Posterior cingulate gyrus (tissue), 11 donors: Measurements from ENCODE around the gene PRDM16.
"Not testable (repeated sequence)": the region's sequence is repeated elsewhere in the genome, so short reads cannot be mapped to it uniquely, and the experiment has no call there.

Experiments
- DNase-seq, 10 donors: peaks; one replicate each; pipeline versions ENCODE4 v3.0.0 to v3.0.0-alpha.2; 2020 to 2021; ENCODE audit warnings: mixed read lengths in 3 of 10
- intact Hi-C: fragments of 100-400 bp; cut with DNase I; formaldehyde crosslinking; loops from one replicate; pipeline ENCODE4 v1.15.1; 2023

Gene PRDM16

DNA sequence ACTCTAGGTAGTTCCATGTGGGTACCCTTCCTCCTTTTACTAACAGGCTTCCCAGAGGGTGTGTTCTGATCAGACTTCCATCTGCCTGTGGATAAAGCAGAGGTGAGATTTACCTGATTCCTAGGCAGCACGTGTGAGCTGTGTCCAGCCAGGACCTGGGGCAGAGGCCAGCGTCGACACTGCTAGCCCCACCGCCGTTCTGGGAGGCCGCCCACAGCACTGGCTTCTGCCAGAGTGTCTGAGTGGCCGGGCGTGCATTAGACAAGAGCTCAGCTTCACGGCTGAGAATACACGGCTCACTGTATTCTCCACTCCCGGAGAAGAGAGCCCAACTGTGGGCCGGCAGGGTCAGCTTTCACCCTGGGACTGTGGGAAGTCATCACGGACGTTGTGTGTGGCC is 82.5 kb downstream of the PRDM16 start:
- DNase-seq = no peak
- intact Hi-C loops = no loop called here

DNA sequence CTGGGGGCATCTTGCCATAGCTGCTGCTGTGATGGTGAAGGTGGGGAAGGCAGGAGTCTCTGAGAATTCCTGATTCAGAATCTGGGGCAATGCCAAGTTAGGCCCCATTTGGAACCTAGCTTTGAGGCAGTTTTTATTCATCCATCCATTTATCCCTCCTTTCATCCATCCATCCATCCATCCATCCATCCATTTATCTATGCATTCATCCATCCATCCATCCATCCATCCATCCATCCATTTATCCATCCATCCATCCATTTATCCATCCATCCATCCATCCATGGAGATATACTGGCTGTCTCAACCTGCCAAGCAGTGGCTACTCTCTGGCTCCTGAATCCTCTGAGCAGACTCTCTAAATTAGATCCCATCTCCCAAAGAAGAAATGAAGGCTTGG is 83.1 kb downstream of the PRDM16 start:
- intact Hi-C loops = no loop called here
- DNase-seq = no peak

DNA sequence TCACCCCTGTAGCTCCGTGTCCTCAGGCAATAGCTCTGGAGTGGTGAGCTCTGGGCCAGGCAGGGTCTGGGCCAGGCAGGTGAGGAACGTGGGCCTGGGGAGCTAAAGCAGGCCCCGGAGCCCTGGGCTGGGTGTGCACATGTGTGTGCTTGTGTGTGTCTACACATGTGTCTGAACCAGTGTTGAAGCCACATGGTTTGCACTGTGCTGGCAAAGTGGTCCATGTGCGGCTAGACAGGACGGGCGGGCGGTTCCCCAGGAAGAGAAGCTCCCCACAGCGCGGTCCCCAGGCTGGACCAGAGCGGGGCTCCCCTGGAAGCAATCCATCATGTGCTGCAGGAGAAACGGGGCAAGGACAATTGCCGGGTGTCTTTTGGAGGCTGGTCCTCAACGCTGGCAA is 84.2 kb downstream of the PRDM16 start:
- no peak for DNase-seq
- intact Hi-C loops = no loop called here

DNA sequence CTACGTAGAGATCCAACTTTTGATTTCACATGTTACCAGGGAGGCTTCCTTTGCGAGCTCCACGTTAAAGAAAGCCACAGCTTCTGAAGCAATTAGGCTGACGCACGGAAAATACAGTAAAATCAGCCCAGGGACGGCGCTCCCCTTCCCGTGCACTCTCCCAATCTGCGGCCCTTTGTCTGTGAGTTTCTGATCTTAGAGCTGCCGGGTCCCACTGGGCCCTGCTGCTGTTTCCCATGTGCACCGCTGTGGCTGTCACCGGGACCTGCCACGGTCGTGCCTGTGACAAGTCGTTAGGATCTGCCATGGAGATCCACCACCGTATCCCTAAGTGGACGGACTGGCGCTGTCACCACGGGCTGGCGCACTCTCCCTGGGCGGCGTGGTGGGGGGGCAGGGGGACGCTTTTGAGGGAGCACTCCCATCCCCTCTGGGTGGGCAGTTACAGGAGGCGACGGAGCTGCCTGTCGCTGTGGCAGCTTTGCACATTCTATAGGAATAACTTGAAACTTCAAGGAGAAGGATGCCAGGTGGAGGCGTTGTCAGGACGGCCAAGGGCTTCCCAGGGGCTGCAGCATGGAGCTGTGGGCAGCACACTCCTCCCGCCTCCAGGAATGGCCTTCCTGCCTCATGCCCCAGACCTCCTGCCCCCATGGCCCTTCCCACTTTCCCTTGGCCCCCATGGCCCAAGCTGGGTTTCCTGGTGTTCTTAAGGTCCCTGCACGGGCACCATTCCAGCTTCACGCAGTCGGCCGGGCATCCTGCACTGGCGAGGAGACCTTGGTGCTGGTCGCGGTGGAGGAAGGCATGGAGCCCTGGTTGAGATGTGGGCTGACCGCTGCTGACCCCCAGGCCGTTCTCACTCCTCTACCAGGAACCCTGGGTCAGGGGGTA is 85.1 kb downstream of the PRDM16 start:
- no peak for DNase-seq
- intact Hi-C loops = no loop called here

DNA sequence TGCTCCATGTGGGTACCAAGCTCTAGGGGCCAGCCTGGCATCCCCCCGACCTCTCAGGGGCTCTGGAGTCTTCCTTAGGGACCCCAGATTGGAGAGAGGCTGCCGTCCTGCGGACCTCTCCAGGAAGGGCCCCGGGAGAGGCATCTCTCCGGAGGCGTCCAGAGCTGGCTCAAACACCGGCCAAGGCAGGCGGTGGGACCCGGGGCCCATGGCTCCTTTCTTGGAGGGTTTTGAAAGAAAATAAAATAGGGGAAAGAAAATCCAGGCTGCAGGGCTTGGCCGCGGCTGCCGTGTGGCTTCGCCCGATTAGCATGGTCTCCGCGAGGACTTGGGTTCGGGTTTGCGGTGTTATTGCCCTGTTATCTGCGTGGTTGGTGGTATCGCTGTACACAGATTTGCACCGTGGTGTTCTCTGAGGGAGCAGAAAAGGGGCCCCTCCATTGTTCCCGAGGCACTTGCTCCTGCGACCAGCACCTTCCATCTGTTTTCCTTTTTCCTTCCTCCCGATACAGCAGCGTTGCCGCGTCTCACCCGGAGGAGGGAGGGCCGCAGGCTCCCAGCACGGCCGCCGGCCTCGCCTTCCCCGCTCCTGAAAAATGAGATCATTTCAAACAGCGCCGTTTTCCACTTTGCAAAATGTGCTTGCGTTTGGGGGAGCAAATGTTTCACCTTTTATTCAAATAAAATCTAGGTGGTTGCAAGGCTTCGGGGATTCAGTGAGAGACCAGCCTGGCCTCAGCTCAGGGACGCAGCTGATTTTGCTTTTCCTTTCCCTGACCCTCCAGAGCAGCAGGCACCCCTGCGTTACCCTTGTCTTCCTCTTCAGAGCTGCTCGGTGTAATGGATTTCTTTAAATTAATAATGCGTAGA is 86.3 kb downstream of the PRDM16 start:
- no peak for DNase-seq
- intact Hi-C loops = no loop called here

DNA sequence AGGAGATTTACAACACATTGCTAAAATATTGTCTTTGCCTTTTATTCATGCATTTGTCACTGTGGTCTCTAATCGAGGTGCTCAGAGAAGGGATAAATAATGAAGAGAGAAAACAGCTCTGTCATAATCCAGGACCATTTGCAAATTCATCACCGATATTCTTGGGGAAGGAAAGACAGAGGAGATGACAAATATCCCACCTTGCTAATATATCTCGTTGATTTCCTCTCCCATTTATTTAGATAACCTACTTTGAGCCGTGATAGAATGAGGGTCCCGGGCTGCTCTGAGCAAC is 86.9 kb downstream of the PRDM16 start:
- DNase-seq = no peak
- intact Hi-C loops = no loop called here

DNA sequence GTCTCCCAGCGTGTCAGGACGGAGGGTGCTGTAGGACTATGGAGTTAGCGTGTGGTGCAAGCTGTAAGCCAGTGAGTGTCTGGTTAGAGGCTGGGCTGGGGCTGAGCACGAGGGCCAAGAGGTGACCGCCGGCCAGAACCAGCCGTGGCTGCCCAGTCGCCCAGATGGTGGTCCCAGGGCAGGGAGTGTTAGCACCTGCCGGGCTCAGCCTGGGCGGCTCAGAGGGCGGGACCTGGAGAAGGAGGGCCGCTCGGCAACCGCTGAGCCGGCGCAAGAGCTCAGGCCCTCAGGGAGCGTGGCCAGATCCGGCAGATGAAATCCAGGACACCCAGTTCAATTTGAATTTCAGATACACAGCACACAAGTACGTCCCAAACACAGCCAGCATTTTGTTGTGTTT is 87.9 kb downstream of the PRDM16 start:
- intact Hi-C loops = no loop called here
- DNase-seq = peak in 2 of 10 donors; percentile 29 to 53

DNA sequence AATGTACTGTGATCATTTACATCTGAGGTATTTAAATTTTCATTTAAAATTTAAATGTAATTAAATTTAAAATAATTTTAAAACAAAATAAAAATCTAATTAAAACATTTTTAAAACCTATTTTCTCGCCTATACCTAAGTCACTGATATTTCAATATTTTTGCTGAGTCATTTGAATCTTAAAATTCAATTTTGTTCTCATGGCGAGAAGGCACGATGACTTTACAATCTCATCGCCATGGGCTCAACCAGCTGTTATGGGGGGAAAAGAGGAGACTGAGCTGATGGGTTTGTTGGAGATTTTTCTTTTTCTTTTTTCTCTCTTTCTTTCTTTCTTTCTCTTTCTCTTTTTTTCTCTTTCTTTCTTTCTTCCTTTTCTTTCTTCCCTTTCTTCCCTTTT is 89.3 kb downstream of the PRDM16 start:
- no peak for DNase-seq
- intact Hi-C loops = no loop called here

DNA sequence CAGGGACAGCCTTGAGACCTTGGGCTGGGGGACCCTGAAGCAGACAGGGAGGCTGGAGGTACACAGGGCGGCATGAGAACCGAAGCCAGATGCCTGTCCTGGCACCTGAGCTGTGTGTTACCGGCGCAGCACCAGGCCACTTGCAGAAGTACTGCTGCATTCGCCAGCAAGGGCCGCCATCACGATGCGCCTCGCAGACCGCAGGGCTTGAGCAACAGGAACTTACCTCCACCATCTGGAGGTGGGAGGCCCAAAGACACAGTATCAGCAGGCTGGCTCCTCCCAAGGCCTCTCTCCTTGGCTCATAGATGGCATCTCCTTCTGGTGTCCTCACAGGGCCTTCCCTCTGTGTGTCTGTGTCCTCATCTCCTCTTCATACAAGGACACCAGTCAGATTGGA is 90.1 kb downstream of the PRDM16 start:
- intact Hi-C loops = no loop called here
- no peak for DNase-seq

DNA sequence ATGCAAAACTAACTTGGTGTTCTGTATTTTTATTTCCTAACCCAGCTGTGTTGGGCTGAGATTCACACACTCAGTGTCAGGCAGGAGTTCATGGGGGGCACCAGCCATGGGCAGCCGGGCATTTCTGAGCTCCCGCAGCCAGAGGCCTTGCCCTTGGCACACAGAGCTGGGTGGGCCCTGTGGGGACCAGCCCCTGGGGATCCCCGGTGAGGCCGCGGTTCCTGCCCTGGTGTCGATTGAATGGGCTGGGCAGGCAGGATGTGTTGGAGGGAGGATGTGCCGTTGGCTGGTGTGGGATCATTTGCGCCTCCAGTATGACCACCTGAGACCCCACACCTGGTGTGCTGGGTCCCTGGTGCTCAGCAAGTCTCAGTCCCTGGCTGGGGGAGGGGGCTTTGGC is 91.0 kb downstream of the PRDM16 start:
- intact Hi-C loops = no loop called here
- no peak for DNase-seq

DNA sequence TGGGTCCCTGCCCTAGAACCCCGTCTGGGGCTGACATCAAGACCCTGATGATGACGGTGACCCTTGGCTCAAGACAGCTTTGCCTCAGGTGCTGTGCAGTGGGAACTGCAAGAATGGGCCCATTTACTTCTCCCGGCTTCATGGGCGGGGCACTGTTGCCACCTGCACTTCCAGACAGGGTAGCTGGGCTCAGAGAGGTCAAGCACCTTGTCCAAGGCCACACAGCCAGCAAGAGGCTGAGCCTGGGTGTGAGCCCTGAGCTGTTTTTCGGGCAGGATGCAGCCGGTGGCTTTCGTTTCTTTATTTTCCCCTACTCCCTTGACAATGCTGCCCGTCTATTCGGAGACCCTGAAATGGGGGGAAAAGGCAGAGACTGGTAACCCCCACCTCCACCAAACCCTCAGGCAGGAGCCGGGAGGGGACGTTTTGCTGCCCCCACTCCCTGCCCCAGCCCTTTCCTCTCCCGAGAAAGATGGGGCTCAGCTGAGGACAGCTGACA is 91.7 kb downstream of the PRDM16 start:
- DNase-seq = no peak

DNA sequence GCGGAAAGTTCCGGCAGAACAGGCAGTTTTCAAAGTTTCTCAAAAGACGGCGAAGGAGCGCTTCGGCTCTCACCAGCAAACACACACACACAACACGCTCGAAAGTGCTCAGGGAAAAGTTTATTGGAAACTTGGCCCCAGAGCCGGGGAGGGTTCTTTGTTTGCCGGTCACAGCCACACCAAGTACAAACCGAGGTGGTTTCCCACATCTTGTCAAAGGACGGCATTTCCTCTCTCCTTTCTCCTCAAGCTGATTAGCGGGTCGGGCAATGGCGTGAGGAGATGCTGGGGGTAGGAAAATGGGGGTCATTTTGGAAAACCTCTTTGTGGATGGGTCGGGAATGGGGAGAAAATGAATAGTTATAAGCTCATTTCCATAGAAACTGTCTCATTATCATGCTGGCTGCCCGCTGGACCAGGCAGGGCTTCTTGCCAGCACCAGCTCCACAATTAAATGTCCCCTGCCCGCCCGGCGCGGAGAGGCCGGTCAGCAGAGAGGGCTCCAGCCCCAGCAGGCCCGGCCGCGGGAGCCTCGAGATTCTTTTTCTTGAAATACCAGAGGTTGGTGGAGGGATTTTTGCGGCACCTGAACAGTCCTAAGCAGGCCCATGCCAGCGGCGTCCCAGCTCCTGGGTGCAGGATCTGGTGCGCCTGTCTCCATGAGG is 92.3 kb downstream of the PRDM16 start:
- DNase-seq = peak; percentile 29 to 94 (median 65)
- intact Hi-C loops = no loop called here

More for the DNA sequence above, 91.7 kb downstream of the PRDM16 start:
- intact Hi-C loops = no loop called here

DNA sequence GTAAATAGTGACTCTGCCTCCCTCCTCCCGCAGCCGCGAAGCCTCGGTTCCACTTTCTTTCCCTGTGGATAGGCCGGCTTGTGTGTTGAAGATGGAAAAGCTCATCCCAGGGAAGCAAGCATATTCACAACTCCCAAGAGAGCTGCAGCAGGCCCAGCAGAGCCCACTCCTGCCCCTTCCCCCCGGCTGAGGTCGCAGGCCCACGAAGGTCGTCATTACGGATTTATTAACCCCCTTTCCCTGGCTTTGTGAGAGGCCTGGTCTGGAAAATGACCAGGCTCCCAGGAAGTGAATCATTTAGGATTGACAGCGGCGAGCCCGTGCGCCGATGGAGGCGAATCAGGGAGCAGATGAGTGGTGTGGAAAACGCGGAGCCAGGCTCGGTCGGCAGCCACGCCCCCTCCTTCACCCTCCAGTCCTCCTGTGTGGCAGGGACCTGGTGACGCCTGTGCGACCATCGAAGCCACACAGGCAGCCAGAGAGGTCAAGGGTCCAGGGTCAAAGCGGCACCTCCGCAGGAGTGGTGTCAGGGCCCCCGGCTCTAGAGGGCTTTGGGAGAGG is 93.4 kb downstream of the PRDM16 start:
- intact Hi-C loops = no loop called here

DNA sequence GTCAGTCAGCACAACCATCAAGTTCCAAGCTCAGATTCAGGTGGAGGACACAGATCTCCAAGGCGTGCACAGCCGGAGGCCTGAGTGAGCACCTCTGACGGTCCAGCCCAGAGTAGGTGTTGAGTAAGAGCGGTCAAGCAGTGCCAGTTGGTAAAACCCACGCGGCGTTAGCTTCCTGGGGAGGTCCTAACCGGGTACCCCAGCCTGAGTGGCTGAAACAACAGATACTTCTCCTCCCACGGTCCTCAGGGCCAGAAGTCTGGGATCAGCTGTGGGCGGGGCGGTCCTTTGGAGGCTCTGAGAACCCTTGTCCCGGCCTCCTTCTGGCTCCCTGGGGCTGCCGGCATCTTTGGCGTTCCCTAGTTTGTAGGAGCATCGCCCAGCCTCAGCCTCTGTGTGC is 94.4 kb downstream of the PRDM16 start:
- intact Hi-C loops = no loop called here
- no peak for DNase-seq

More for the DNA sequence above, 93.4 kb downstream of the PRDM16 start:
- DNase-seq = no peak

DNA sequence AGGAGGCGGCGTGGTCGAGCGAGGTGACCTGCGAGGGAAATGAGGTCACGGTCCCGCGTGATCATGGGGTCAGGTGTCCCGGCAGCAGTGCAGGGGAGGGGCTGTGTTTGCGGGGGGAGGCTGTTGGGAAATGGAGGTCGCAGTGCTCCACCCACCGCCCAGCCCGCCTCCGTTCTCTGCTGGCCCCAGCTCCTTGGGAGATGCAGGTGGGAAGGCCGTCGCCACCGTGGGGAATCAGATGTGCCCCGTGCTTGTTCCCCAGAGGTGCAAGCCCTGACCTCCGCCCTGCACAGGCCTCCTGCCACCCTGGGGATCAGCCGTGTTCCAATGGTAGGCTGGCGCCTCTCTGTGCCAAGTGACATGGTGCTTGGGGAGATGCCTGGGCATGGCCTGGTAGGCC is 95.7 kb downstream of the PRDM16 start:
- no peak for DNase-seq
- intact Hi-C loops = no loop called here

DNA sequence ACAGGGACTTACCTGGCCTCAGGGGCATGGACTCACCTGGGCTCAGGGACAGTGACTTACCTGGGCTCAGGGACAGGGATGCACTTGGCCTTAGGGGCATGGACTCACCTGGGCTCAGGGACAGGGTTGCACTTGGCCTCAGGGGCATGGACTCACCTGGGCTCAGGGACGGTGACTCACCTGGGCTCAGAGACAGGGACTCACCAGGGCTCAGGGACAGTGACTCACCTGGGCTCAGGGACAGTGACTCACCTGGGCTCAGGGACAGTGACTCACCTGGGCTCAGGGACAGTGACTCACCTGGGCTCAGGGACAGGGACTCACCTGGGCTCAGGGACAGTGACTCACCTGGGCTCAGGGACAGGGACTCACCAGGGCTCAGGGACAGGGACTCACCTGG is 96.2 kb downstream of the PRDM16 start:
- intact Hi-C loops, DNase-seq: not testable (repeated sequence)

DNA sequence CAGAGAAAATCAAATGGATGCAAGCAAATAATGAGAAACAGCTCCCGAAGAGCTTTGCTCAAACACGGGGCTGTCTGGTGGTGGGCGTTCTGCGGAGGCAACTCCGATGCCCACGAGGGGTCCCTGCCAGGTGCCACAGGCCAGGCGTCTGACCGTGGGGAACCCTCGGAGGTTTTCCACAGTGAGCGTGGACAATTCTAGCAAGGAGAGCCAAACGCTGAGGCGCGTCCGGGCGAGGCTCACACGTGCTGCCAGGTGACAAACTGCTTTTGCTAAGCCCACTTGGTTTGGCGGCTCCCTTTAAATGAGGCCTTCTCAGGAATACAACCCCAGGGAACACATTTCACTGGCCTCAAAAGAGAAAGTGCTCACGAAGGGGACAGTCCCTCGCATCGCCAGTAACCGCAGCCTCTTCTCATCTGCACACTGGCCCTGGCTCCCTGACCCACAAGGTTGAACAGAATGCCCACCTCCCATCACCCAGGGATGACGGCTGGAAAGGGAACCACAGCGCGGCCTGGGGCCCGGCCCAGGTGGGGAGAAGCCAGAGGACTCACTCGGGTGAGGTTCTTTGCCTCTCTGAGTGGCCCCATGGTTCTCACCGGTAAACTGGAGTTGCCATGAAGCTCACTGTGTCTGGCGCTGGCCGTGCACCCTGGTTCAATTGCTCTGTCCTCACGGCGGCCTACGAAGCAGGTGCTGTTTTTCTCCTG is 97.4 kb downstream of the PRDM16 start:
- DNase-seq = no peak
- intact Hi-C loops = no loop called here

DNA sequence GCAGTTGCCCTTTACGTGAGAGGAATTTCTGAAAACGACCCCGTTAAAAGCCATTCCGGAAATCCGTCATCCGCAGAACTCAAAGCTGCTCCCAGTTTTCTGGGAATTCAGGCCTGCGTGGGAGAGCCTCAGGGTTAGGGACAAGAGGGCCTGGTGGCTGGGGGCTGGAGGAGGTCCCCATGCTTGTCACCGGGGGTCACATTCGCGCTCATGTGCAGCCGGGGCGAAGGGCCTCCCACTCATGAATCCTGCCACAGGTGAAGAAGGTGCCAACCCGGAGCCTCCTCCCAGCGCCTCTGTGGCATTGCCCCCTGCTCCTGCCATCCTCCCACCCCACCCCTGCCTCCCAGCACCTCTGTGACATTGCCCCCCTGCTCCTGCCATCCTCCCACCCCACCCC is 98.3 kb downstream of the PRDM16 start:
- intact Hi-C loops = no loop called here
- DNase-seq = no peak

DNA sequence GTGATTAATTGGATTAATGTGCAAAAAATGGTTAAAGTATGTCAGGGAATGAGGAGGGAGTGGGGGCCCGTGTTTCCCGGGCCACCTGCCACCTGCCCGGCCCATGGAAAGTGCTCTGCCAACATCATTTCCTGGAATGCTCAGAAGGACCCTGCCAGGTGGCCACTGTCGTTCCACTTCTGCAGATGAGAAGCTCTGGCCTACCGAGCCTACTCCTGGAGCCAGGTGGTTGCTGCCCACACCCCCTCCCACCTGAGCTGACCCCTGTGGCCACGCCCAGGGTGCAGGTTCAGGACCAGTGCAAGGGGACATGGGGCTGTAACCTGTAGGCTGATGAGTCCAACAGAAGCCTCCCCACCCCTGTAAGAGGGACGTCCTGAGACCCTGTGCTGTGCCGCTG is 99.7 kb downstream of the PRDM16 start:
- DNase-seq = no peak
- intact Hi-C loops = no loop called here
